Measurements from ENCODE around the gene TTK. TPM values are rescaled to one million over a fixed set of nuclear protein-coding genes. Genes with fewer than 3 reads are reported as not detected.

Gene TTK
- polyA plus RNA-seq, 1 experiment = 5.1 TPM

DNA sequence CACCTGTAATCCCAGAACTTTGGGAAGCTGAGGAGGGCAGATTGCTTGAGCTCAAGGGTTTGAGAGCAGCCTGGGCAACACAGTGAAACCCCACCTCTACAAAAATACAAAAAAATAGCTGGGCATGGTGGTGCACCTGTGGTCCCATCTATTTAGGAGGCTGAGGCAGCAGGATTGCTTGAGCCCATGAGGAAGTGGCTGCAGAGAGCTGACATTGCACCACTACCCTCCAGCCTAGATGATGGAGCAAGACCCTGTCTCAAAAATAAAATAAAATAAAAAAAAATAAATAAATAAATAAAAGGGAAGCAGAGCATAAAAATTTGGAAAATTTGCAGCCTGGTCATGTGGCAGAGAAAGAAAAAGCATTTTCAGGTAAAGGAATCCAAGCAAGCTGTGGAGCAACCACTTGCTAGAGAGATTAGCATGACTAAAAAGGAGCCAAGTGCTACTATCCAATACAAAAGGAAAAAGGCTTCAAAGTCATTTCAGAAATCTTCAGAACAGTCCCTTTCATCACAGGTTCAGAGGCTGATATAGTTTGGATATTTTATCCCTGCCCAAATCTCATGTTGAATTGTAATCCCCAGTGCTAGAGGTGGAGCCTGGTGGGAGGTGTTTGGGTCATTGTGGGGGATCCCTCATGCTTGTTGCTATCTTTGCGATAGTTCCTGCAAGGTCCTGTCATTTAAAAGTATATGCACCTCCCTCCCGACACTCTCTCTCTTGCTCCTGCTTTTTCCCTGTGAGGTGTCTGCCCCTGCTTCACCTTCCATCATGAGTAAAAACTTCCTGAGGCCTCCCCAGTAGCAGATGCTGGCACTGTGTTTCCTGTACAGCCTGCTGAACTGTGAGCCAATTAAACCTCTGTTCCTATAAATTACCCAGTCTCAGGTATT, 11.2 kb upstream of the TTK start:
- TF ChIP-seq, protein P1, sequence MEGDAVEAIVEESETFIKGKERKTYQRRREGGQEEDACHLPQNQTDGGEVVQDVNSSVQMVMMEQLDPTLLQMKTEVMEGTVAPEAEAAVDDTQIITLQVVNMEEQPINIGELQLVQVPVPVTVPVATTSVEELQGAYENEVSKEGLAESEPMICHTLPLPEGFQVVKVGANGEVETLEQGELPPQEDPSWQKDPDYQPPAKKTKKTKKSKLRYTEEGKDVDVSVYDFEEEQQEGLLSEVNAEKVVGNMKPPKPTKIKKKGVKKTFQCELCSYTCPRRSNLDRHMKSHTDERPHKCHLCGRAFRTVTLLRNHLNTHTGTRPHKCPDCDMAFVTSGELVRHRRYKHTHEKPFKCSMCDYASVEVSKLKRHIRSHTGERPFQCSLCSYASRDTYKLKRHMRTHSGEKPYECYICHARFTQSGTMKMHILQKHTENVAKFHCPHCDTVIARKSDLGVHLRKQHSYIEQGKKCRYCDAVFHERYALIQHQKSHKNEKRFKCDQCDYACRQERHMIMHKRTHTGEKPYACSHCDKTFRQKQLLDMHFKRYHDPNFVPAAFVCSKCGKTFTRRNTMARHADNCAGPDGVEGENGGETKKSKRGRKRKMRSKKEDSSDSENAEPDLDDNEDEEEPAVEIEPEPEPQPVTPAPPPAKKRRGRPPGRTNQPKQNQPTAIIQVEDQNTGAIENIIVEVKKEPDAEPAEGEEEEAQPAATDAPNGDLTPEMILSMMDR (IDR thresholded peaks at IDR 0.05; ENCODE audit: insufficient read depth, low read depth, low read length) = no peak
- no peak for DNase-seq (ENCODE audit: low read depth)
- Histone ChIP-seq H3K36me3 (ENCODE audit: control insufficient read depth, insufficient read depth, low read length) (no peaks in the 10 kb centered on the region), H3K4me3 (ENCODE audit: low read depth, low read length) (no peak overlapping the region), H3K27me3 (ENCODE audit: control insufficient read depth, insufficient read depth, low read length) (peaks cover 2% of the 10 kb centered on the region; the same call in 1 of the 2 replicates)
- ChIA-PET CTCF (no interaction called here), POLR2A (no interaction called here)

DNA sequence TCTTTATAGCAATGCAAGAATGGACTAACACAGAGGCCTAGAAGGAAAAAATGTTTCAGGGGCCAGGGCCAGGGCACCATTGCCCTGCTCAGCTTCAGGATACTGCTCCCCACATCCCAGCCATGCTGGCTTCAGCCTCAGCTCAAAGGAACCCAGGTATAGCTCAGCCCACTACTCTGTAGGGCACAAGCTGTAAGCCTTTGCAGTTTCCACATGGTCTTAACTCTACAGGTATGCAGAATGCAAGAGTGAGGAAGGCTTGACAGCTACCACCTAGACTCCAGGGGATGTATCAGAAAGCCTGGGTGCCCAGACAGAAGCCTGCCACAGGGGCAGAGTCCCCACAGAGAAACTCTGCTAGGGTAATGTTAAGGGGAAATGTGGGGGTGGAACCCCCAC, 10.5 kb upstream of the TTK start:
- CTCF ChIA-PET = no interaction called here

DNA sequence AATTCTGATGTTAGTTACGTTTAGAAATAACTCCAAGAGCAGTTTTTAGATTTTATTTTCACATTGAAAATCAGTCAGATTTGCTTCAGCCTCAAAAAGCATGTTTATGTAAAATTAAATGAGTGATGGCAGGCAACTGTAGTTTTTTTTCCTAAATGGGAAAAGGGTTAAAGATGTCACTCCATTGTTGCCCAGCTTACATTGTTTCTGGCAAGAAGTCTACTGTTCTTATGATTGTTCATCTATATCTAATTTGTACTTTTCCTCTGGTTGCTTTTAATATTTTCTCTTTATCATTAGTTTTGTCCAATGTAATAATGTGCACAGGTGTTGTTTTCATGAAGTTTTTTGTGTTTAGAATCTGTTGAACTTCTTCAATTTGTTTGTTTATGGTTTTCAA, 6.7 kb upstream of the TTK start:
- DNase-seq (ENCODE audit: low read depth) = no peak
- Histone ChIP-seq H3K36me3 (ENCODE audit: control insufficient read depth, insufficient read depth, low read length) (no peaks in the 10 kb centered on the region), H3K27me3 (ENCODE audit: control insufficient read depth, insufficient read depth, low read length) (peaks cover 3% of the 10 kb centered on the region), H3K4me3 (ENCODE audit: low read depth, low read length) (no peak overlapping the region)
- POLR2A ChIA-PET = no interaction called here
- TF ChIP-seq, protein P1 (IDR thresholded peaks at IDR 0.05; ENCODE audit: insufficient read depth, low read depth, low read length) = no peak
- CTCF ChIA-PET = no interaction called here

More for the DNA sequence above, 10.5 kb upstream of the TTK start:
- Histone ChIP-seq H3K36me3 (ENCODE audit: control insufficient read depth, insufficient read depth, low read length) (no peaks in the 10 kb centered on the region), H3K27me3 (ENCODE audit: control insufficient read depth, insufficient read depth, low read length) (peaks cover 3% of the 10 kb centered on the region), H3K4me3 (ENCODE audit: low read depth, low read length) (no peak overlapping the region)
- POLR2A ChIA-PET = no interaction called here
- TF ChIP-seq, protein P1 (IDR thresholded peaks at IDR 0.05; ENCODE audit: insufficient read depth, low read depth, low read length) = no peak
- DNase-seq (ENCODE audit: low read depth) = no peak

DNA sequence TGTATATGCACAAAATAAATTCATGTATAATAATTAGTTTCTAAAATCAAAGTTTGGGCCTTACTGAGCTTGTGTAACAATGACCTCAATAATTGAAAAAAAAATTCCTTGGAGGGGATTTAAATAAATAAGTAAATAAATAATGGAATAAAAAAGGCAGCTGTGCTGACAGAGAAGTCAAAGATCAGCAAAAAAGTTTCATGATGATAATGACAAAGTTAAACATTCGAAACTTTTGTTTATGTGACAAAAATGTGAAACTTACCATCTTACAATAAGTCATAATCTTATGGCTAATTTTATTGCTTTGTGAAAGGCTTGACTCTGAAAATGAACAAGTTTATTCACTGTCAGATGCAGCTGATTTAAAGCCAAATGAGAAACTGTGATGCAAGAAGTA, 3.1 kb upstream of the TTK start:
- CTCF ChIA-PET = no interaction called here
- DNase-seq (ENCODE audit: low read depth) = no peak
- H3K4me3 ChIP-seq (ENCODE audit: low read depth, low read length) = no peak overlapping the region
- no peaks in the 10 kb centered on the region for H3K36me3 ChIP-seq (ENCODE audit: control insufficient read depth, insufficient read depth, low read length)
- peaks cover 2% of the 10 kb centered on the region for H3K27me3 ChIP-seq (ENCODE audit: control insufficient read depth, insufficient read depth, low read length)
- POLR2A ChIA-PET = no interaction called here
- TF ChIP-seq, protein P1 (IDR thresholded peaks at IDR 0.05; ENCODE audit: insufficient read depth, low read depth, low read length) = no peak

DNA sequence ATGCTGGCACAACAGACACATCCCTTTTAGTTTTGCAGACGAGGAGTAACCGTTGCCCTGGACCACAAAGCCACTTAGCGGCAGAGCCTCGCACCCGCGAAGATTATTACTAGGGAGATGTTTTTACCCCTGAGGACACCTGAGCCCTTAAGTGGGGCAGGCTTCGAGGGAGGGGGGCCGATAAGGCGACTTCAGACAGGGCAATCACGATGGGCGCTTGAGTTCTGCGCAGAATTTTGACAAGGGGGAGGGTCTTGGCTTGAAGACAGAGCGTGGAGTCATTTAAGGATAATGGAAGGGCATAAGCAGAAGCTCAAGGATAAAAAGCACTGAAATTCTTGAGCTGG, 650 bp upstream of the TTK start:
- CTCF ChIA-PET = interaction anchor here (1.0 kb wide), 1 partner anchor 55 kb away, joined by 3 read pairs; no protein-coding TSS in a partner anchor
- Histone ChIP-seq H3K36me3 (ENCODE audit: control insufficient read depth, insufficient read depth, low read length) (no peaks in the 10 kb centered on the region), H3K27me3 (ENCODE audit: control insufficient read depth, insufficient read depth, low read length) (peaks cover under 1% of the 10 kb centered on the region; the same call in 1 of the 2 replicates), H3K4me3 (ENCODE audit: low read depth, low read length) (peak overlapping the region; percentile 81)
- POLR2A ChIA-PET = no interaction called here
- TF ChIP-seq, protein P1 (IDR thresholded peaks at IDR 0.05; ENCODE audit: insufficient read depth, low read depth, low read length) = no peak
- no peak for DNase-seq (ENCODE audit: low read depth)

All from BJ (cell line).